HTR-8/SVneo (cell line): ENCODE measurements around the gene NFATC2.
A peak's percentile ranks its signal among the peaks of the same experiment; 100 is the strongest.

Source experiments
- DNase-seq: peaks from one replicate; pipeline ENCODE4 v3.0.0; 2011; ENCODE audit warnings: low spot score, mixed read lengths; ENCODE audit not compliant: insufficient read length
- FAIRE-seq: peaks from 2 replicates; lab custom pipeline; 2011; peaks lifted over from hg19 to GRCh38; lab: Jason Lieb, UNC

Gene NFATC2

DNA sequence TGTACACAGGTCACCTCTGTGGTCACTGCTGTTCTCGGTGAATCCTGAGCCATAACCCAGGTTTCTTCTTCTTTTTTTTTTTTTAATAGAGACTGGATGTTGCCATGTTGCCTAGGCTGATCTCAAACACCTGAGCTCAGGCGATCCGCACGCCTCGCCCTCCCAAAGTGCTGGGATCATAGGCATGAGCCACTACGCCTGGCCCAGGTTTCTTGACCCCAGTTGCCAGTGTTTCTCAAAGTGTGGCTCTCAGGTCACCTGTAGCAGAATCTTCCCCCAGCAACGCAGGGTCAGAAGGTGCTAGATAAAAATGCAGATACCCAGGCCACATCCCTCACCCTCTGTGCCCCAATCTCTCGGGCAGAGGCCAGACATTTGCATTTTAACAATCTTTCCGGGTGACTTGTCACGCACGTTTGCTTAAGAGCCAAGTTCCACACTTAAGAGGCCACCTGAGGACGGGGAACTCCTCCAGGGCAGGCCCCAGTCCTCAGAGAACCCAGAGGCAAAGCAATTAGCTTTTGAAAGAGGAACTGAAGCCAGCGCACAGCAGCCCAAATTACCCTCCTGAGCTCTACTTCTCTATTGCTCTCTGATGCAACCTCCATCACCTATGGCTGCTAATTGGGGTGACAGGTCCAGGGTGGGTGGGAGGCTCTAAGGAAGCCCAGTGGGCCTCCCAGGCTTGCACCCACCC lies 81.8 kb downstream of the NFATC2 start:
- FAIRE-seq, result peak; percentile 16
- no peak for DNase-seq

DNA sequence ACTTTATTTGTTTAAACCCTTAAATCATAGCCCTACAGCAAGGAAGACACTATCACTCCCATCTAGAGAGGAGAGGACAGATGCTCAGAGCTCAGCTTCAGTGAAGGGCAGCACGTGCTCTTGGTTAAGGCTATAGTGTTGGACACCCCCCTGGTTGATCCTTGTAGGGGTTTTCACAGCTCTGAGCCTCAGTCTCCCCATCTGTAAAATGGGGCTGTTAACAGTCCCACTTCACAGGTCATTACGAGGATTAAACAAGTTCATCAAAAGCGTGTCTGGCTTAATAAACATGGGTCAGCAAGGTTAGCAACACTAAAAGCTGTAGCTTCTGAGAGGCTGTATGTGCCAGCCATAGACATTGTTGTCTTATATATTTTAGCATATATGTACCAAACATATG lies 82.4 kb downstream of the NFATC2 start:
- FAIRE-seq (peak; percentile 4), DNase-seq (no peak)

GRCh38 chr20:51458751-51459439 lies 83.6 kb downstream of the NFATC2 start:
- FAIRE-seq (peak; percentile 88), DNase-seq (no peak)

- no peak for FAIRE-seq
- no peak for DNase-seq
Measured at GRCh38 chr20:51457533-51457932, 85.0 kb downstream of the NFATC2 start.

- peak; percentile 99 for FAIRE-seq
- DNase-seq, result peak; percentile 99
Measured at GRCh38 chr20:51456511-51457509, 85.7 kb downstream of the NFATC2 start.

GRCh38 chr20:51454250-51454865 lies 88.2 kb downstream of the NFATC2 start:
- FAIRE-seq (peak; percentile 81), DNase-seq (no peak)

DNA sequence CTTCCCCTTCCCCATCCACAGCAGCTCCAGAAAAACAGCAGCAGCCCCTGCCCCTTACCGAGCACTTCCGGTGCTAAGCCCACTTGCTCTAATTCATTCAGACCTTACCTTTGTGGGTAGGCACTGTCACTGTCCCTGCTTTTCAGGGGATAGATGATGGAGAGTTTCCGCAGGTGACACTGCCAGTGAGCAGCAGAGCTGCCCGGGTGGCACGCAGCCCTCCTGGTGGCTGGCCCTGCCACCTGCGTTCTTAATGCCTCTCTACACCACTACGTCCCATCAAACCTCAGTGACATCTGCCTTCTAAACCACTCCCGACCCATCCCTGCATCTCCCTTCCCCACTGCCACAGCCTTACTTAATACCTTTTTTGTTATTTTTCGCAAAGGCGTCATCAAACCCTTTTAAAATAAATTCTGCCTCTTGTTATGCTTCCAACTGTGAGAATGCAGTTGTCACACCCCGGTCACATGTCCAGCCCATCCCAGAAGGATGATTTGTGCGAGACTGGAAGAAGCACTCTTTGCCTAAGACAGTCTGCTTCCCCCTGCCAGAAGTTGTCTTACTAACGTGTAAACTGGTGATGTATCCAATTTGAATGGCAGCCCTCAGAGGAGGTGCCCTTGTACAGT lies 89.7 kb downstream of the NFATC2 start:
- peak; percentile 71 for FAIRE-seq
- DNase-seq, result no peak

GRCh38 chr20:51452091-51452613 lies 90.4 kb downstream of the NFATC2 start:
- FAIRE-seq, result no peak
- DNase-seq, result no peak

- FAIRE-seq (no peak), DNase-seq (no peak)
Measured at GRCh38 chr20:51451484-51451883, 91.0 kb downstream of the NFATC2 start.

GRCh38 chr20:51450984-51451383 lies 91.5 kb downstream of the NFATC2 start:
- DNase-seq (no peak), FAIRE-seq (no peak)

DNA sequence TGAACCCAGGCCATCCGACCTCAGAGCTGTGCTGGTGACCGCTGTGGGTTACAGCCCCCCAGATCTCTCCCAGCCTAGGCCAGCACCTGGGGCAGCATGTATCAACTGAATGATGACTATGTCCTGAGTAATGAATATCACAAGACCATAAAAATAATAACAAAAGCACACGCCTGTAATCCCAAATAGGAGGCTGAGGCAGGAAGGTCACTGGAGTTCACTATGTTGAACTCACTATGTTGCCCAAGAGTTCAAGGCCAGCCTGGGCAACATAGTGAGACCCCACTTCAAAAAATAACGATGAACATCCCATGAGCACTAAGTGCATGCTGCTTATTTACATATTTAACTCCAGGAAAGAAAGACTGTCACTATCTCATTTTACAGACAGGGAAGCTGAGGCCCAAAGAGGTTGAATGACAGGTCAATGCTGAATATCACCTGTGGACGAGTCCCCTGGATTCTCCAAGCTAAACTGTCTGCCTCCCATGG lies 92.3 kb downstream of the NFATC2 start:
- FAIRE-seq, result peak; percentile 13
- DNase-seq, result no peak

- no peak for DNase-seq
- peak; percentile 63 for FAIRE-seq
Measured at GRCh38 chr20:51449498-51450220, 92.9 kb downstream of the NFATC2 start.

- no peak for FAIRE-seq
- DNase-seq, result no peak
Measured at GRCh38 chr20:51447765-51448148, 94.8 kb downstream of the NFATC2 start.

GRCh38 chr20:51447097-51447764 lies 95.3 kb downstream of the NFATC2 start:
- DNase-seq (peak; percentile 98), FAIRE-seq (peak; percentile 93)

GRCh38 chr20:51446656-51447055 lies 95.9 kb downstream of the NFATC2 start:
- FAIRE-seq (peak; percentile 79), DNase-seq (peak; percentile 98)

- FAIRE-seq (no peak), DNase-seq (no peak)
Measured at GRCh38 chr20:51446230-51446629, 96.3 kb downstream of the NFATC2 start.

- DNase-seq (no peak), FAIRE-seq (no peak)
Measured at GRCh38 chr20:51445591-51445990, 96.9 kb downstream of the NFATC2 start.

GRCh38 chr20:51444922-51445438 lies 97.5 kb downstream of the NFATC2 start:
- DNase-seq (no peak), FAIRE-seq (peak; percentile 52)
